Glomerular visceral epithelial cell (primary cell): ENCODE measurements around the gene ARGLU1.

Experiments
- DNase-seq: peaks from one replicate; pipeline ENCODE4 v3.0.0-alpha.2; 2016; ENCODE audit errors: extremely low spot score

The ARGLU1 gene

DNA sequence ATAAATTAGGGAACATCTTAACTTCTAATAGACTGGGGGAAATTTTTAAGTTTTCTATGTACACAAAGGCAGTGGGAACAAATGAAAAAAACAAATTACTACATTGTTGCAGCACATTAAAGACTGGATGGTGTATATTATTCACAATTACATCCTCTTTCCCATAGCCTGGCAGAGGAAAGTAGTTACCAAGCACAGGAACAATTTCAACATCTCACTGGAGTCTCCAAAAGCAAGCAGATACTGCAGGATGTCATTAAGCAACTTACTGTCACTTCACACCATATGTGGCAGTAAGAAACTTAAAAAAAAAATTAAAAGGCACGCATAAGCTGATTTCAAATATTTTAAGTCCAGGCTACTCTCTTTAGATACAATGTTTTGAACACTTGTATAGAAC, 26.1 kb downstream of the ARGLU1 start:
- no peak for DNase-seq

GRCh38 chr13:106540613-106541012, 27.3 kb downstream of the ARGLU1 start:
- no peak for DNase-seq

DNA sequence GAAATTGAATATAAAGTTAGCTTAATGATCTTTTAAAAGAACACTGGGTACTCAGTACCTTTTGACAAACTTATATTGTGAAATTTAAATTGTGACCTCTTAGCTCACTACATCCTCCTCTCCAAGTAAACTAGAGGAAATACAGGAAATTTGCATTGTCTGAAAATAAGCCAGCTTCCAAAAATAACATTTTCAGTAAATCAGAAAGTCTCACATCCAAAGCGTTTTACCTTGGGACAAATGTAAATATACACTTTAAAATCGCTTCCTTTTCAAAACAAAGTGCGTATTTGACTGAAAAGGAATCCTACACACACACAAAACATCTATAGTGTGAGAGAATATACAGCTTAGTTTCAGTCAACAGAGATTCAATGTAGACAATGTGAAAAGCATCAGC, 30.4 kb downstream of the ARGLU1 start:
- no peak for DNase-seq

- DNase-seq = peak; percentile 90
These were observed 31.5 kb downstream of the ARGLU1 start for GRCh38 chr13:106536244-106537034.

DNA sequence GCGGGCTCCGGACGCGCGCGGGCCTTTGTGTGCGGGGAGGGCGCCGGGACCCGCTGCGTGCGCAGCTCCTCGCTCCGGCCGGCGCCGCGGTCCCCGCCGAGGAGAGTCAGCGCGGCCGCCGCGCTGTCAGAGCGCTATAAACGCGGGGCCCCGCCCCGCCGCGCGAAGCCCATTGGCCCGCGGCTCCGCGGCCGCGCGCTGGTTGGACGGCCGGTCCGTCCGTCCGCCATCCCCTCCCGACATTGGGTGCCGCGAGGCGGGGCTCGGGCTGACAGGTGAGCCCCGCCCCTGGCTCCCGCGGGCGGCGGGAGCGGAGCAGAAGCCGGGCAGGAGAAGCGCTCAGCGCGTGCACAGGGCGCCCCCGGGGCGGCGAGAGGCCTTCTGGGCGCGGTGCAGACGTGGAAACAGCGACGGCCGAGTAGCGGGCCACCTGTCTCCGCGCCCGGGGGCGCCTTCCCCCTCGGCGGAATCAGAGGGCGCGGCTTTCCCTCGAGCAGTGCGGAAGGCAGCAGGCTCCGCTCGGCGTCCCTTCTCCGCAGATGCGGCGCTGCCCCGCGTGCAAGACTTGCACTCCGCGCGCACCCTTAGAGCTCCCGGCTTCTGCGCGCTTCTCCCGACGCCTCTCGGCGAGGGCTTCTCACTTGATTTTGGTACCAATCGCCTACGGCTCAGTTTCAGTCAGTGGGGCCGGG, 32.2 kb downstream of the ARGLU1 start, which contains the start of gene EFNB2:
TSS of gene EFNB2 (minus strand) at position 111 of the 692 bp plus-strand sequence. CDS start 698 bp downstream, outside the sequence.
- peak; percentile 95 for DNase-seq

- DNase-seq = peak; percentile 24
These were observed 33.0 kb downstream of the ARGLU1 start for GRCh38 chr13:106534639-106535551.

- peak; percentile 66 for DNase-seq
These were observed 33.8 kb downstream of the ARGLU1 start for GRCh38 chr13:106533943-106534638.

GRCh38 chr13:106533101-106533942, 34.6 kb downstream of the ARGLU1 start:
- DNase-seq = peak; percentile 88

GRCh38 chr13:106532111-106532929, 35.6 kb downstream of the ARGLU1 start:
- peak; percentile 53 for DNase-seq

- DNase-seq = no peak
These were observed 36.9 kb downstream of the ARGLU1 start for GRCh38 chr13:106530980-106531481.

GRCh38 chr13:106530171-106530851, 37.6 kb downstream of the ARGLU1 start:
- DNase-seq = no peak

- DNase-seq = no peak
These were observed 38.3 kb downstream of the ARGLU1 start for GRCh38 chr13:106529415-106530170.

- DNase-seq = no peak
These were observed 39.1 kb downstream of the ARGLU1 start for GRCh38 chr13:106528718-106529414.

DNA sequence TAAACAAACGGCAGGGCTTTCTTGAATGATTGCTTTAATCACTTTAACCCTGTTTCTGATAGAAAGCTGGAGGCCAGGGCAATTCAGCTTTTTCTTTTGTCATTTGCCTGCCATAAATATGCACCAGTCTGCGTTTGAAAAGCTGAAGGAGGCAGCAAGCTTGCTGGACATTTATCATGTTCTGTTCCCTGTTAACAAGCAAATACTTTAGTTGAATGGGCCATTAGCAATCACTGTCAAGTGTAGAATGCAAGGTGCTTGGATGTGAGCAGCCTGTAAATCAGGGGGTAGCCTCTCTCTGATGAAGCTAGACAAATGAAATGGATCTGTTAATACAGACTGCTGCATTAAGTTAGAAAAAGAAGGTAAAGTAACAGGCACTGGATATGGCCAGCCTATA, 40.1 kb downstream of the ARGLU1 start:
- no peak for DNase-seq

DNA sequence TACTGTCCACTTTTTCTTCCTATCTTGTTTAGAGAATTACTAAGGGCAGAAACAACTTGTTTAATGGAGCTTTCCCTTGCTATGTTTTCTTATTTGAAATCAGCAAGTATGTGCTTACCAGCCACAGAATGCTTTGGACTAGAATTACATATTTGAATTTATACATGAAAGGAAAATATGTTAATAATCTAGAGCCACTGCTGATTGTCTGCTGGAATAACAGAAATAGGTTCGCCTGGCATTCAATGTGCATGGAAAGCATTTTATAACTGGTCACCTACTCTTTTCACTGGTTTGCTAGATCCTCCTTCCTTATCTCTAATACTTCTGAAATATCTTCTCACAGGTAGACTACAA, 40.5 kb downstream of the ARGLU1 start:
- no peak for DNase-seq

DNA sequence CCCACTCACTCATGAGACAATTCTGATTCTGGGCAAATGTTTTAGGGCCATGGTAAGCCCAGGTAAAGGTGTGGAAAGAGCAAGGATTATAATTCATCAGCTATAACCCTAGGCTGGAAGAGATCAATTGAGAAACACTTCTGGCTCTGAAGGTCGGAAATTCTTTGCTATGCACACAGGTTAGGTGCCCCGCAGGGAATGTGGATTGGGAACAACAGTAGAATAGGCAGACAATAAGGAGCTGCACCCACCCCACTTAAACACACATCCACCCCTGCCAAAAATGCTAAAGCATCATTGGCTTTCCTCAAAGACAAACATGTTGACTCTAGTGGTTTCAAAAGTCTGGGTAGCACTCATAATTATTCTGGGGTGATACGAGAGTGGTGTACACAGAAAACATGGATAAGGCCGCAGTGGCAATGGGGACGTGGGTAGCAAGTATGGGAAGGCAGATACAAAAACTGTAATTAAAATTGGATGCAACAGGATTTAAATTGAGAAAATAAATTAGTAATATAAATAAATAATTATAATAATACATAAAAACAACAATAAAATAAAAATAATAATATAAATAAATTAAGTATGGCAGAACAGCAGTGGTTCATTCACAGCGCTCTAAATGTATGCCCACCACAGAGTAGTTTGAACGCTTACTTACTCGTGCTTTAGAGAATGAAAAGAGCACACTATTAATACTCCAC, 41.0 kb downstream of the ARGLU1 start:
- no peak for DNase-seq

- no peak for DNase-seq
These were observed 42.1 kb downstream of the ARGLU1 start for GRCh38 chr13:106525865-106526264.
